ENCODE results near the gene MMP21. TPM values are rescaled to one million over a fixed set of nuclear protein-coding genes. Genes with fewer than 3 reads are reported as not detected.

Gene MMP21
- polyA plus RNA-seq, 1 donor from 2014 or later, result not detected

- H2AFZ ChIP-seq (ENCODE audit: low read depth, low read length), result no peak overlapping the region
- no peak overlapping the region for H3K4me3 ChIP-seq (ENCODE audit: low read length)
- H3K27ac ChIP-seq (ENCODE audit: low read length), result no peak overlapping the region
- no peaks in the 10 kb centered on the region for H3K9me2 ChIP-seq (ENCODE audit: insufficient read depth, low read length)
- H3K27me3 ChIP-seq (ENCODE audit: insufficient read depth, low read depth, low read length), result no peaks in the 10 kb centered on the region
- H3K4me2 ChIP-seq (ENCODE audit: low read length), result no peak overlapping the region
- H3F3A ChIP-seq (ENCODE audit: insufficient read depth, low read length, poor library complexity, severe bottlenecking), result no peaks in the 10 kb centered on the region
- H4K20me1 ChIP-seq (ENCODE audit: insufficient read depth), result no peaks in the 10 kb centered on the region
- H3K9ac ChIP-seq (ENCODE audit: low read length), result no peak overlapping the region
- H3K9me3 ChIP-seq (ENCODE audit: low read length), result no peaks in the 10 kb centered on the region
- no peak for TF ChIP-seq REST (IDR thresholded peaks at IDR 0.05; ENCODE audit: borderline replicate concordance)
- no peak for TF ChIP-seq POLR2AphosphoS5 (IDR thresholded peaks at IDR 0.05)
- TF ChIP-seq EZH2 (IDR thresholded peaks at IDR 0.05; ENCODE audit: borderline replicate concordance, insufficient read depth, low read length, poor library complexity, severe bottlenecking), result no peak
- no peak for TF ChIP-seq TAF1 (IDR thresholded peaks at IDR 0.05; ENCODE audit: low read depth)
- no peak for TF ChIP-seq RAD21 (conservative IDR thresholded peaks at IDR 0.05)
- TF ChIP-seq, protein P1, sequence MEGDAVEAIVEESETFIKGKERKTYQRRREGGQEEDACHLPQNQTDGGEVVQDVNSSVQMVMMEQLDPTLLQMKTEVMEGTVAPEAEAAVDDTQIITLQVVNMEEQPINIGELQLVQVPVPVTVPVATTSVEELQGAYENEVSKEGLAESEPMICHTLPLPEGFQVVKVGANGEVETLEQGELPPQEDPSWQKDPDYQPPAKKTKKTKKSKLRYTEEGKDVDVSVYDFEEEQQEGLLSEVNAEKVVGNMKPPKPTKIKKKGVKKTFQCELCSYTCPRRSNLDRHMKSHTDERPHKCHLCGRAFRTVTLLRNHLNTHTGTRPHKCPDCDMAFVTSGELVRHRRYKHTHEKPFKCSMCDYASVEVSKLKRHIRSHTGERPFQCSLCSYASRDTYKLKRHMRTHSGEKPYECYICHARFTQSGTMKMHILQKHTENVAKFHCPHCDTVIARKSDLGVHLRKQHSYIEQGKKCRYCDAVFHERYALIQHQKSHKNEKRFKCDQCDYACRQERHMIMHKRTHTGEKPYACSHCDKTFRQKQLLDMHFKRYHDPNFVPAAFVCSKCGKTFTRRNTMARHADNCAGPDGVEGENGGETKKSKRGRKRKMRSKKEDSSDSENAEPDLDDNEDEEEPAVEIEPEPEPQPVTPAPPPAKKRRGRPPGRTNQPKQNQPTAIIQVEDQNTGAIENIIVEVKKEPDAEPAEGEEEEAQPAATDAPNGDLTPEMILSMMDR (IDR thresholded peaks at IDR 0.05; ENCODE audit: poor library complexity, severe bottlenecking), result no peak
- TF ChIP-seq SMC3 (conservative IDR thresholded peaks at IDR 0.05; ENCODE audit: poor library complexity), result no peak
- no peak for TF ChIP-seq EP300 (conservative IDR thresholded peaks at IDR 0.05; ENCODE audit: poor library complexity, severe bottlenecking)
- no peak for TF ChIP-seq MXI1 (conservative IDR thresholded peaks at IDR 0.05; ENCODE audit: poor library complexity, severe bottlenecking)
- no peaks in the 10 kb centered on the region for H3K79me2 ChIP-seq (replicated peaks; ENCODE audit: insufficient read depth, low read length)
- H3K36me3 ChIP-seq (ENCODE audit: insufficient read depth, low read length), result no peaks in the 10 kb centered on the region
Measured at GRCh38 chr10:125774581-125775191, 935 bp downstream of the MMP21 start.

GRCh38 chr10:125773687-125774543 lies 1.7 kb downstream of the MMP21 start:
- H4K20me1 ChIP-seq (ENCODE audit: insufficient read depth), result no peaks in the 10 kb centered on the region
- no peaks in the 10 kb centered on the region for H3K9me3 ChIP-seq (ENCODE audit: low read length)
- no peak overlapping the region for H3K9ac ChIP-seq (ENCODE audit: low read length)
- no peak overlapping the region for H2AFZ ChIP-seq (ENCODE audit: low read depth, low read length)
- H3K36me3 ChIP-seq (ENCODE audit: insufficient read depth, low read length), result no peaks in the 10 kb centered on the region
- no peak overlapping the region for H3K4me3 ChIP-seq (ENCODE audit: low read length)
- TF ChIP-seq EZH2 (IDR thresholded peaks at IDR 0.05; ENCODE audit: borderline replicate concordance, insufficient read depth, low read length, poor library complexity, severe bottlenecking) (no peak), REST (IDR thresholded peaks at IDR 0.05; ENCODE audit: borderline replicate concordance) (no peak), RAD21 (conservative IDR thresholded peaks at IDR 0.05) (no peak)
- TF ChIP-seq, protein P1 (IDR thresholded peaks at IDR 0.05; ENCODE audit: poor library complexity, severe bottlenecking), result no peak
- no peaks in the 10 kb centered on the region for H3K79me2 ChIP-seq (replicated peaks; ENCODE audit: insufficient read depth, low read length)
- no peak overlapping the region for H3K4me2 ChIP-seq (ENCODE audit: low read length)
- no peaks in the 10 kb centered on the region for H3F3A ChIP-seq (ENCODE audit: insufficient read depth, low read length, poor library complexity, severe bottlenecking)
- H3K27ac ChIP-seq (ENCODE audit: low read length), result no peak overlapping the region
- H3K9me2 ChIP-seq (ENCODE audit: insufficient read depth, low read length), result no peaks in the 10 kb centered on the region
- no peaks in the 10 kb centered on the region for H3K27me3 ChIP-seq (ENCODE audit: insufficient read depth, low read depth, low read length)

All from neural cell (in vitro differentiated cells).